NCI-H2227 (cell line): ENCODE results near the gene CMTM5.
"Not testable (repeated sequence)": the region's sequence is repeated elsewhere in the genome, so short reads cannot be mapped to it uniquely, and the experiment has no call there.

Experiments used
- DNase-seq: peaks from one replicate; lab custom pipeline; 2025; ENCODE audit not compliant: unreplicated experiment; lab: John Stamatoyannopoulos, UW

CMTM5 gene

GRCh38 chr14:23411563-23412525 lies 35.0 kb downstream of the CMTM5 start:
- no peak for DNase-seq

- DNase-seq = no peak
These were observed 36.8 kb downstream of the CMTM5 start for GRCh38 chr14:23413681-23414080.

GRCh38 chr14:23414254-23414653 lies 37.4 kb downstream of the CMTM5 start:
- no peak for DNase-seq

GRCh38 chr14:23414906-23415820 lies 38.3 kb downstream of the CMTM5 start:
- no peak for DNase-seq

- DNase-seq = no peak
These were observed 39.3 kb downstream of the CMTM5 start for GRCh38 chr14:23415821-23416778.

GRCh38 chr14:23416801-23417200 lies 40.0 kb downstream of the CMTM5 start:
- DNase-seq = no peak

GRCh38 chr14:23417269-23417668 lies 40.4 kb downstream of the CMTM5 start:
- DNase-seq = not testable (repeated sequence)

GRCh38 chr14:23418021-23418420 lies 41.2 kb downstream of the CMTM5 start:
- DNase-seq = no peak

GRCh38 chr14:23419646-23420045 lies 42.8 kb downstream of the CMTM5 start:
- DNase-seq = not testable (repeated sequence)

- no peak for DNase-seq
These were observed 44.7 kb downstream of the CMTM5 start for GRCh38 chr14:23421594-23421993.

- DNase-seq = no peak
These were observed 46.8 kb downstream of the CMTM5 start for GRCh38 chr14:23423657-23424056.

- no peak for DNase-seq
These were observed 48.3 kb downstream of the CMTM5 start for GRCh38 chr14:23425169-23425568.

GRCh38 chr14:23425798-23426197 lies 49.0 kb downstream of the CMTM5 start:
- not testable (repeated sequence) for DNase-seq

- no peak for DNase-seq
These were observed 52.0 kb downstream of the CMTM5 start for GRCh38 chr14:23428686-23429495.
